ENCODE results near the gene CFAP52. TPM values are rescaled to one million over a fixed set of nuclear protein-coding genes. Genes with fewer than 3 reads are reported as not detected.

Gene CFAP52
- total RNA-seq, 1 donor from 2014 or later = not detected

DNA sequence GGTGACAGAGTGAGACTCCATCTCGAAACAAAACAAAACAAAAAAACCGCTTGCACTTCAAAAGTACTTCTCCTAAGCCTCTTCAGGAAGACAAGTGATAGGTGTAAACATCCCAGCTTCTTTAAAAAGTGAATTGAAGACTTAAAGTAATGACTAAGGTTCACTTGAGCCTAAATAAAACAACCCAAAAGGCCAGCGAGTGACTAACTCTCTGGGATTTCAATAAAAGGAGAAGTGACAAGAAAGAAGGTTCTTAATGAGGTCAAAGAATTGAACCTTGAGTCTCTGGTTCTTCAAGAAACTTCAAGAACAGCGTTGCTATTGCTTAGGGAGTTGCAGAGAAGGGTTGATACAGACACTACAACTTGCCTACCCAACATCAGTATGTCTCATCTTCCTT, 43.0 kb upstream of the CFAP52 start:
- no peak overlapping the region for H3K27ac Mint-ChIP-seq (ENCODE audit: unreplicated experiment)
- H3K9me3 Mint-ChIP-seq (ENCODE audit: low read depth) = no peaks in the 10 kb centered on the region
- DNase-seq (ENCODE audit: low spot score) = no peak
- TF ChIP-seq, protein P1, sequence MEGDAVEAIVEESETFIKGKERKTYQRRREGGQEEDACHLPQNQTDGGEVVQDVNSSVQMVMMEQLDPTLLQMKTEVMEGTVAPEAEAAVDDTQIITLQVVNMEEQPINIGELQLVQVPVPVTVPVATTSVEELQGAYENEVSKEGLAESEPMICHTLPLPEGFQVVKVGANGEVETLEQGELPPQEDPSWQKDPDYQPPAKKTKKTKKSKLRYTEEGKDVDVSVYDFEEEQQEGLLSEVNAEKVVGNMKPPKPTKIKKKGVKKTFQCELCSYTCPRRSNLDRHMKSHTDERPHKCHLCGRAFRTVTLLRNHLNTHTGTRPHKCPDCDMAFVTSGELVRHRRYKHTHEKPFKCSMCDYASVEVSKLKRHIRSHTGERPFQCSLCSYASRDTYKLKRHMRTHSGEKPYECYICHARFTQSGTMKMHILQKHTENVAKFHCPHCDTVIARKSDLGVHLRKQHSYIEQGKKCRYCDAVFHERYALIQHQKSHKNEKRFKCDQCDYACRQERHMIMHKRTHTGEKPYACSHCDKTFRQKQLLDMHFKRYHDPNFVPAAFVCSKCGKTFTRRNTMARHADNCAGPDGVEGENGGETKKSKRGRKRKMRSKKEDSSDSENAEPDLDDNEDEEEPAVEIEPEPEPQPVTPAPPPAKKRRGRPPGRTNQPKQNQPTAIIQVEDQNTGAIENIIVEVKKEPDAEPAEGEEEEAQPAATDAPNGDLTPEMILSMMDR (IDR thresholded peaks at IDR 0.05) = no peak
- H3K4me3 Mint-ChIP-seq (ENCODE audit: unreplicated experiment) = no peak overlapping the region
- peaks cover 2% of the 10 kb centered on the region for H3K4me1 Mint-ChIP-seq (ENCODE audit: low read depth)
- H3K36me3 Mint-ChIP-seq (ENCODE audit: low read depth) = no peaks in the 10 kb centered on the region
- no peaks in the 10 kb centered on the region for H3K27me3 Mint-ChIP-seq (ENCODE audit: low read depth)

DNA sequence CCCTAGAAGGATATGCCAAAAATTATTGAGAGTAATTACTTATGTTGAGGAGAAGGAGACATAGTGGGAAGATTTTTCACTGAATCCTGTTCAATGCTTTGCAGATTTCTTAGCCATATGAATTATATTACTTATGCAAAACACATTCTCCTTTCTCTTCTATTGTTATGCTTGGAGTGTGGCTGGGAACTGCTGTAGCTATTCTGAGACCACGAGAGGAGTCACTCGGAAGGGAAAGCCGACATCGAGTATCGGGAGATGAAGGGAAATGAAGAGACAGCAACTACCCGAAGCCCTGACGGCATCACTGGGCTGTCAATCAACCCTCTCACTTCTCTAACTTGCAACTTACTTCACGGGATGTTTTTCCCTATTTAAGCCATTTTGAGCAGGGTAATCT, 40.4 kb upstream of the CFAP52 start:
- H3K27ac Mint-ChIP-seq (ENCODE audit: unreplicated experiment) = no peak overlapping the region
- DNase-seq (ENCODE audit: low spot score) = no peak

DNA sequence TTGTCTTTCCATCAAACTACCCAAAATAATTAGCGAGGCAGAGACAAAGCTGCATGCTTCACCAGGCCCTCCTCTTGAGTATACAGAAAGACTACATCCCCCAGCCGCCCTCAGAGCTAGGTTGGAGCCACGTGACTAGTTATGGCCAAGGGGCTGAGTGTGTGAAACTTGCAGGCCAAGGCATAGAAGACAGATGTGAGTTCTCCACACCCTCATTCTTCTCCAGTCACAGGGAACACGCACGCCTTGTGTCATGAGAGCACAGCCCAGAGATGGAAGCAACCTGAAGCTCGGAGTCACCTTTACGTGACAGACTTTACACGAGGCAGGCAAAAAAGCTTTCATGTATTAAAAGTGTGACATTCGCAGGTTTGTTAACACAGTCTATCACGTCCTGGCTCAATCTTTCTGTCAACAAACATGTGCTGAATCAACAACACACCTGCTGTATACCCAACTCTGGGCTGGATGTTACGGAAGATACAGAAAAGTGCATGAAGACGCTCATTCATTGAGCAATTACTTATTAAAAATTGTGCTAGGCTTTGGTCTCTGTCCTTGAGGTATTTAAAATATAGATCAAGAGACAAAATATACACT, 39.2 kb upstream of the CFAP52 start:
- Mint-ChIP-seq H3K4me3 (ENCODE audit: unreplicated experiment) (no peak overlapping the region), H3K9me3 (ENCODE audit: low read depth) (no peaks in the 10 kb centered on the region), H3K27ac (ENCODE audit: unreplicated experiment) (no peak overlapping the region), H3K27me3 (ENCODE audit: low read depth) (no peaks in the 10 kb centered on the region), H3K4me1 (ENCODE audit: low read depth) (no peaks in the 10 kb centered on the region), H3K36me3 (ENCODE audit: low read depth) (peaks cover 11% of the 10 kb centered on the region)
- DNase-seq (ENCODE audit: low spot score) = no peak
- TF ChIP-seq, protein P1 (IDR thresholded peaks at IDR 0.05) = no peak

More for the DNA sequence above, 40.4 kb upstream of the CFAP52 start:
- no peaks in the 10 kb centered on the region for H3K4me1 Mint-ChIP-seq (ENCODE audit: low read depth)
- TF ChIP-seq, protein P1 (IDR thresholded peaks at IDR 0.05) = no peak
- H3K36me3 Mint-ChIP-seq (ENCODE audit: low read depth) = peaks cover 10% of the 10 kb centered on the region
- no peak overlapping the region for H3K4me3 Mint-ChIP-seq (ENCODE audit: unreplicated experiment)
- no peaks in the 10 kb centered on the region for H3K27me3 Mint-ChIP-seq (ENCODE audit: low read depth)
- H3K9me3 Mint-ChIP-seq (ENCODE audit: low read depth) = no peaks in the 10 kb centered on the region

DNA sequence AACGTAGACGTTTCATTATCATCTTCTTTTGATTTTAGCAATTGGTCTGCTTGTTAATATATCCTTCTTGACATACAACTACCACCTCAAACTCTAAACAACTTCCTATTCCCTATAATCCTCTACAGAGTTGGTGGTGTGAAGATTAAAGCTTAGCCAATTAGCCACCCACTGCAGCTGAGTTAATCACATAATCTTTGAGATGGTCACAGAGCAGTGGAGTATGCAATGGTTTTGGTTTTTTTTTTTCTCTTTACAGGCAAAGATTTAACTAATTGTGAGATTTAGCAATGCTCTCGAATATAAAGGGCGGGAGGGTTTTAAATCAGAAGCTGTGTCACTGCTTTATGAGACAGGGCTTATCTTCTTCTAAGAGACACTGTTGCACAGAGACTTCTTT, 37.8 kb upstream of the CFAP52 start:
- H3K4me3 Mint-ChIP-seq (ENCODE audit: unreplicated experiment) = no peak overlapping the region
- no peaks in the 10 kb centered on the region for H3K9me3 Mint-ChIP-seq (ENCODE audit: low read depth)
- no peaks in the 10 kb centered on the region for H3K4me1 Mint-ChIP-seq (ENCODE audit: low read depth)
- peaks cover 12% of the 10 kb centered on the region for H3K36me3 Mint-ChIP-seq (ENCODE audit: low read depth)
- no peaks in the 10 kb centered on the region for H3K27me3 Mint-ChIP-seq (ENCODE audit: low read depth)
- DNase-seq (ENCODE audit: low spot score) = no peak
- no peak overlapping the region for H3K27ac Mint-ChIP-seq (ENCODE audit: unreplicated experiment)
- TF ChIP-seq, protein P1 (IDR thresholded peaks at IDR 0.05) = no peak

DNA sequence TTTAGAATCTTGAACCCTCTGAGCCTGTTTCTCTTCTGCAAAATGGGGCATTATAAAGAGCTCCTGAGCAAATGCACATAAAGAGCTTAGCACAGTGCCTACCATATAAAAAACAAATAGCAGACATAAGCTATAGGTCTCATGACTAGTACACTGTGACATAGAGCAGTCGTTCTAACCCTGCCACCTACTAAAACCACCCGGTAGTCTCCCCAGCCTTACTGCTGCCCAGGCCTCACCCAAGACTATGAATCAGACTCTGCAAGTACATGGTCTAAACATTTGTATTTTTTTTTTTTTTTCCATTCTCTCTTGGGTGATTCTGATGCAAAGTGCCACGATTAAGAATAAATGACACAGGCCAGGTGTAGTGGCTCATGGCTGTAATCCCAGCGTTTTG, 34.7 kb upstream of the CFAP52 start:
- Mint-ChIP-seq H3K27ac (ENCODE audit: unreplicated experiment) (no peak overlapping the region), H3K4me3 (ENCODE audit: unreplicated experiment) (no peak overlapping the region), H3K4me1 (ENCODE audit: low read depth) (no peaks in the 10 kb centered on the region), H3K27me3 (ENCODE audit: low read depth) (no peaks in the 10 kb centered on the region), H3K9me3 (ENCODE audit: low read depth) (no peaks in the 10 kb centered on the region), H3K36me3 (ENCODE audit: low read depth) (peaks cover 12% of the 10 kb centered on the region)
- no peak for DNase-seq (ENCODE audit: low spot score)
- TF ChIP-seq, protein P1 (IDR thresholded peaks at IDR 0.05) = no peak

All from chondrocyte (in vitro differentiated cells).